ENCODE measurements around the gene FREM3. TPM values are rescaled to one million over a fixed set of nuclear protein-coding genes. Genes with fewer than 3 reads are reported as not detected.
"Not testable (repeated sequence)": the region's sequence is repeated elsewhere in the genome, so short reads cannot be mapped to it uniquely, and the experiment has no call there.

The FREM3 gene
- total RNA-seq, 2 donors from 2014 or later = not detected

DNA sequence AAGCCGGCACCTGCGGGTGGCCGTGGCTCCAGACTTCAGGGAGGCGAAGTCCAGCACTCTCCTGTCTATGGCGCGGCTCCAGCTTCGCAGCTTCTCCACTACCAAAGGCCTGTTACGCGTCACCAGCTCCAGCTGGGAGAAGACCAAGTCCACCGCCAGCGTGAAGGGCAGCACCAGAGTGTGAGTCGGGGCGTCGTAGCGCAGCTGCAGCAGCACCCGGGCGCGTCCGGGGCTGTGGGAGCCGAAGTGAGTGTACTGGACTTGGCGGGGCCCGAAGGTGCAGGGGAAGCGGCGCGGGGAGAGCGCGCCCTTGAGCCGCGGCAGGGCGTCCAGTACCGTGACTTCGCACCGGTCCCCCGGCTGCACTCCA is 444 bp downstream of the FREM3 start:
- no peak overlapping the region for H3K27ac Mint-ChIP-seq
- H3K9me3 Mint-ChIP-seq = peaks cover 7% of the 10 kb centered on the region
- H3K36me3 Mint-ChIP-seq (ENCODE audit: low read depth) = no peaks in the 10 kb centered on the region
- H3K4me1 Mint-ChIP-seq = no peaks in the 10 kb centered on the region
- ATAC-seq (replicated peaks) = peak; percentile 19
- peaks cover 29% of the 10 kb centered on the region for H3K27me3 Mint-ChIP-seq
- peak overlapping the region; percentile 72 for H3K4me3 Mint-ChIP-seq

GRCh38 chr4:143699331-143700045 is 987 bp downstream of the FREM3 start:
- H3K36me3 Mint-ChIP-seq (ENCODE audit: low read depth) = no peaks in the 10 kb centered on the region

GRCh38 chr4:143693856-143694255 is 6.6 kb downstream of the FREM3 start:
- Mint-ChIP-seq H3K27ac (no peak overlapping the region), H3K4me1 (no peaks in the 10 kb centered on the region), H3K36me3 (ENCODE audit: low read depth) (no peaks in the 10 kb centered on the region), H3K27me3 (peaks cover 15% of the 10 kb centered on the region), H3K9me3 (peaks cover 7% of the 10 kb centered on the region), H3K4me3 (no peak overlapping the region)
- ATAC-seq (replicated peaks) = no peak

More at GRCh38 chr4:143699331-143700045, 987 bp downstream of the FREM3 start:
- Mint-ChIP-seq H3K27me3 (peaks cover 29% of the 10 kb centered on the region), H3K4me3 (peak overlapping the region; percentile 72), H3K4me1 (no peaks in the 10 kb centered on the region), H3K27ac (no peak overlapping the region), H3K9me3 (peaks cover 7% of the 10 kb centered on the region)
- ATAC-seq (replicated peaks) = no peak

DNA sequence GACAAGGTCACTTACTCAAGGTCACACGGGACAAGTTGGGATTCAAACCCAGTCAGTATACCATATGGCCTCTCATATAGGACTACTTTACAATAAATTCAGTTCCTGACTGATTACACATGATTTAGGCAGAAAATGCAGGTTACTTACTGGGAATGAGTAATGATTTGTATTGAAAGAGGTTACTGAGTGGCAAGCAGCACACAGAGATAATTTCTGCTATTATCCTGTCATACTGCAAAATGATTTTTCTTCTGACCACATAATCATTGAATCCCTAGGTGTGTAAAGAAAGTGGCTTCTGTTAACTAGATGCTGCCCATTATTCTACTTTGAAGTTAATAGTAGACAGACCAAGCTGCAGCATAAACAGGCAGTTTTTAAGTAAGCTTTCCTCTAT is 8.2 kb downstream of the FREM3 start:
- H3K27me3 Mint-ChIP-seq = peaks cover 4% of the 10 kb centered on the region
- peaks cover 7% of the 10 kb centered on the region for H3K9me3 Mint-ChIP-seq
- no peaks in the 10 kb centered on the region for H3K36me3 Mint-ChIP-seq (ENCODE audit: low read depth)
- H3K27ac Mint-ChIP-seq = no peak overlapping the region
- no peaks in the 10 kb centered on the region for H3K4me1 Mint-ChIP-seq
- no peak for ATAC-seq (replicated peaks)
- H3K4me3 Mint-ChIP-seq = no peak overlapping the region

- peaks cover 9% of the 10 kb centered on the region for H3K9me3 Mint-ChIP-seq
- no peak overlapping the region for H3K4me3 Mint-ChIP-seq
- H3K27me3 Mint-ChIP-seq = no peaks in the 10 kb centered on the region
- H3K27ac Mint-ChIP-seq = no peak overlapping the region
- ATAC-seq (replicated peaks) = no peak
- H3K4me1 Mint-ChIP-seq = no peaks in the 10 kb centered on the region
- no peaks in the 10 kb centered on the region for H3K36me3 Mint-ChIP-seq (ENCODE audit: low read depth)
Observed at GRCh38 chr4:143679434-143679833, 21.0 kb downstream of the FREM3 start.

DNA sequence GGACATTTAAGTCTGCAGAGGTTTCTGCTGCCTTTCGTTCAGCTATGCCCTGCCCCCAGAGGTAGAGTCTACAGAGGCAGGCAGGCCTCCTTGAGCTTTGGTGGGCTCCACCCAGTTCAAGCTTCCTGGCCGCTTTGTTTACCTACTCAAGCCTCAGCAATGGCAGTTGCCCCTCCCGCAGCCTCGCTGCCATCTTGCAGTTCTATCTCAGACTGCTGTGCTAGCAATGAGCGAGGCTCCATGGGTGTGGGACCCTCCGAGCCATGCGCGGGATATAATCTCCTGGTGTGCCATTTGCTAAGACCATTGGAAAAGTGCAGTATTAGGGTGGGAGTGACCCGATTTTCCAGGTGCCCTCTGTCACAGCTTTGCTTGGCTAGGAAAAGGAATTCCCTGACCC is 26.8 kb downstream of the FREM3 start:
- not testable (repeated sequence) for H3K9me3 Mint-ChIP-seq; H3K4me3 Mint-ChIP-seq; H3K27me3 Mint-ChIP-seq; ATAC-seq (replicated peaks); H3K36me3 Mint-ChIP-seq (ENCODE audit: low read depth); H3K27ac Mint-ChIP-seq; H3K4me1 Mint-ChIP-seq

DNA sequence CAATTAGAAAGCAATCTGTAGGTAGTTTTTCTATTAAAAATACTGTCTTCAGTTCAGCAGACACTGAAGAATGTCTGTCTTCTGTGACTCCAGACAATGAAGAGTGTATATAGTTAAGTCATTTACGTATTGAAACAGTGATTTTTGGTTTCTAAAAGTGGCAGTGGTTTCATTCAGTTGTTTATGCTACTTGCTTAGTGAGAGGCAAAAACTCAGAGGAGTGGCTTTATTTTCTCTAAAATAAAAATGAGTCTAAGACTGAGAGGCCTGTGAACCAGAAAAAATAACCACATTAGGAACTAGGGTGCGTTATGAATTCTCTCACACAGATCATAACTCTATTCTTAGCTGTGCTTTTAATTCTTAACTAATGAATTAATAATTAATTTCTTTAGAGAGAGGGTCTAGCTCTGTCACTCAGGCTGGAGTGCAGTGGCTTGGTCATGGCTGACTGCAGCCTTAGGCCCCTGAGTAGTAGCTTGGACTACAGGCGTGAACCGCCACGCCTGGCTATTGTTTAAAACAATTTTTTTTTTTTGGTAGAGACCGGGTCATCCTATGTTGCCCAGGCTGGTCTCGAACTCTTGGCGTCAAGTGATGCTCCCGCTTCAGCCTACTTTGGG is 31.4 kb downstream of the FREM3 start:
- Mint-ChIP-seq H3K27ac (no peak overlapping the region), H3K9me3 (peaks cover under 1% of the 10 kb centered on the region), H3K36me3 (ENCODE audit: low read depth) (no peaks in the 10 kb centered on the region), H3K4me1 (no peaks in the 10 kb centered on the region), H3K4me3 (no peak overlapping the region), H3K27me3 (no peaks in the 10 kb centered on the region)
- ATAC-seq (replicated peaks) = no peak

- Mint-ChIP-seq H3K4me3 (no peak overlapping the region), H3K27me3 (no peaks in the 10 kb centered on the region), H3K36me3 (ENCODE audit: low read depth) (no peaks in the 10 kb centered on the region), H3K27ac (no peak overlapping the region), H3K4me1 (no peaks in the 10 kb centered on the region), H3K9me3 (peaks cover 4% of the 10 kb centered on the region)
- ATAC-seq (replicated peaks) = no peak
Observed at GRCh38 chr4:143667461-143667860, 33.0 kb downstream of the FREM3 start.

DNA sequence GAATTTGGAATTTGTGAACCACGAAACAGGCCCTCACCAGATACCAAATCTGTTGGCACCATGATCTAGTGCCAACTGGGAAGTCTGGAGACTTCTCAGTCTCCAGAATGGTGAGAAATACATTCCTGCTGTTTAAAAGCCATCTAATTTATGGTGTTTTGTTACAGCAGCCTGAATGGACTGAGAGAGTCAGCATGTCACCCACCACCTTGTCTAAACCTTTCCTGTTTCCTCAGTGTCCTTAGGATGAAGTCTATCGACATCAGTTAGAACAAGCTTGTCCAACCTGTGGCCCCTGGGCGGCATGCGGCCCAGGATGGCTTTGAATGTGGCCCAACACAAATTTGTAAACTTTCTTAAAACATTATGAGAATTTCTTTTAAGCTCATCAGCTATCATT is 42.1 kb downstream of the FREM3 start:
- Mint-ChIP-seq H3K36me3 (ENCODE audit: low read depth) (no peaks in the 10 kb centered on the region), H3K9me3 (peaks cover 4% of the 10 kb centered on the region), H3K27ac (no peak overlapping the region), H3K4me3 (no peak overlapping the region), H3K27me3 (no peaks in the 10 kb centered on the region), H3K4me1 (no peaks in the 10 kb centered on the region)
- ATAC-seq (replicated peaks) = no peak

GRCh38 chr4:143654571-143654970 is 45.9 kb downstream of the FREM3 start:
- Mint-ChIP-seq H3K27me3 (no peaks in the 10 kb centered on the region), H3K4me3 (no peak overlapping the region), H3K4me1 (no peaks in the 10 kb centered on the region), H3K36me3 (ENCODE audit: low read depth) (no peaks in the 10 kb centered on the region), H3K9me3 (no peaks in the 10 kb centered on the region), H3K27ac (no peak overlapping the region)
- ATAC-seq (replicated peaks) = no peak

GRCh38 chr4:143653031-143653430 is 47.4 kb downstream of the FREM3 start:
- H3K36me3 Mint-ChIP-seq (ENCODE audit: low read depth) = no peaks in the 10 kb centered on the region
- no peak overlapping the region for H3K4me3 Mint-ChIP-seq
- H3K27ac Mint-ChIP-seq = no peak overlapping the region
- H3K9me3 Mint-ChIP-seq = peaks cover 4% of the 10 kb centered on the region
- H3K27me3 Mint-ChIP-seq = no peaks in the 10 kb centered on the region
- ATAC-seq (replicated peaks) = no peak
- H3K4me1 Mint-ChIP-seq = no peaks in the 10 kb centered on the region

DNA sequence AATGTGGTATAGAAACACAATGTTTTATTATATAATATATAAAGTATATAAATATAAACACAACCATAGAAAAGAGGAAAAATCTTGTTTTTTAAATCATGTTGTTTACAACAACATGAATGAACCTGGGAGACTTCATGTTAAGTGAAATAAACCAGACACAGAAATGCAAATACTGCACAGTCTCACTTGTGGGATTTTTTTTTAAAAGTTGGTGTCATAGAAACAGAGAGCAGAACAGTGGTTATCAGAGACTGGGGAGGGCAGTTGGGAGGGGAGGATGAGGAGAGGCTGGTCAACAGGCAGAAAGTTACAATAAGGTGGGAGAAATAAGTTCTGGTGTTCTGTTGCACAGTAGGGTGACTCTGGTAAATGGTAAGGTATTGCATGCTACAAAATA is 57.1 kb downstream of the FREM3 start:
- no peak overlapping the region for H3K4me3 Mint-ChIP-seq
- no peaks in the 10 kb centered on the region for H3K27me3 Mint-ChIP-seq
- H3K36me3 Mint-ChIP-seq (ENCODE audit: low read depth) = no peaks in the 10 kb centered on the region
- H3K9me3 Mint-ChIP-seq = peaks cover 10% of the 10 kb centered on the region
- no peaks in the 10 kb centered on the region for H3K4me1 Mint-ChIP-seq
- no peak overlapping the region for H3K27ac Mint-ChIP-seq
- ATAC-seq (replicated peaks) = no peak

- ATAC-seq (replicated peaks) = no peak
- Mint-ChIP-seq H3K4me3 (no peak overlapping the region), H3K27me3 (no peaks in the 10 kb centered on the region), H3K36me3 (ENCODE audit: low read depth) (no peaks in the 10 kb centered on the region), H3K27ac (no peak overlapping the region), H3K9me3 (peaks cover 7% of the 10 kb centered on the region), H3K4me1 (no peaks in the 10 kb centered on the region)
Observed at GRCh38 chr4:143642611-143643010, 57.9 kb downstream of the FREM3 start.

DNA sequence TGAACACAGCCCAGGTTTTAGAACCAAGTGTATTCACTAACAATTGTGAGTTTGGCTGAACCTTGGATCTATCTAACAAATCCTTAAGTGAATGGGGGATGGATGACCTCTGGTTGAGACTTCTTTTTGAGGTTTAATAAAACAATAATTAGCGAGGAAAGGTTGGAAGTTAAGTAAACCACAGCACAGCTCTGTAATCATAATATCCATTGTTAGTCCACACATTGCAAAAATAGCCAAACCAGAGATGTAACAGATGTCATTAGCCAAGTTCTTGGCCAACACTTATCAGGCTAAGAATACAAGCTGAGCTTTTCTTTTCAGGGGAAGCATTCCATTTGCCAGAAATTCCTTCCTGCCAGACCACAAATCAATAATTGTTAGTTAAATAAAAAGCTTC is 59.1 kb downstream of the FREM3 start:
- no peak for ATAC-seq (replicated peaks)
- Mint-ChIP-seq H3K27ac (no peak overlapping the region), H3K27me3 (no peaks in the 10 kb centered on the region), H3K9me3 (no peaks in the 10 kb centered on the region), H3K4me1 (no peaks in the 10 kb centered on the region), H3K4me3 (no peak overlapping the region), H3K36me3 (ENCODE audit: low read depth) (no peaks in the 10 kb centered on the region)

- Mint-ChIP-seq H3K4me1 (no peaks in the 10 kb centered on the region), H3K27ac (no peak overlapping the region), H3K36me3 (ENCODE audit: low read depth) (no peaks in the 10 kb centered on the region), H3K27me3 (peaks cover 5% of the 10 kb centered on the region), H3K4me3 (no peak overlapping the region), H3K9me3 (no peaks in the 10 kb centered on the region)
- ATAC-seq (replicated peaks) = no peak
Observed at GRCh38 chr4:143634763-143635162, 65.7 kb downstream of the FREM3 start.

All from activated T-helper 17 cell treated with anti-CD3 and anti-CD28 coated beads, Interleukin-2, amount 50 U/mL, for 72 hours (primary cell).